GM19438 (cell line): Measurements from ENCODE around the gene TMEM191C.
A peak's percentile ranks its signal among the peaks of the same experiment; 100 is the strongest.
"Not testable (repeated sequence)": the region's sequence is repeated elsewhere in the genome, so short reads cannot be mapped to it uniquely, and the experiment has no call there.

Experiments
- ATAC-seq: cut with Tn5 transposase; IDR thresholded peaks from one replicate; pipeline ENCODE4 v1.9.1; 2021; ENCODE audit warnings: low read depth; ENCODE audit not compliant: unreplicated experiment

The TMEM191C gene

DNA sequence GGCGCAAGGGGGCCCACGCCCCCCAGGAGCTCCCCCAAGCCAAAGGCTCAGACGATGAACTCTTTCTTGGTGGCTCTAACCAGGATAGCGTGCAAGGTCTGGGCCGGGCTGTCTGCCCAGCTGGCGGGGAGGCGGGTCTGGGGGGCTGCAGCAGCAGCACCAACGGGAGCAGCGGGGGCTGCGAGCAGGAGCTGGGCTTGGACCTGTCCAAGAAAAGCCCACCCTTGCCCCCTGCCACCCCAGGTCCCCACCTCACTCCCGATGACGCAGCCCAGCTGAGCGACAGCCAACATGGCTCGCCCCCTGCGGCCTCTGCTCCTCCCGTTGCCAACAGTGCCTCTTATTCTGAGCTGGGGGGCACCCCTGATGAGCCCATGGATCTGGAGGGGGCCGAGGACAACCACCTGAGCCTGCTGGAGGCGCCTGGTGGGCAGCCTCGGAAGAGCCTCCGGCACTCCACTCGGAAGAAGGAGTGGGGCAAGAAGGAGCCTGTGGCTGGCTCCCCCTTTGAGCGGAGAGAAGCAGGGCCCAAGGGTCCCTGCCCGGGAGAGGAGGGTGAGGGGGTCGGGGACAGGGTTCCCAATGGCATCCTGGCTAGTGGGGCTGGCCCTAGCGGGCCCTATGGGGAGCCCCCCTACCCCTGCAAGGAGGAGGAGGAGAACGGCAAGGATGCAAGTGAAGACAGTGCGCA is 21.6 kb upstream of the TMEM191C start:
- ATAC-seq, result no peak

- no peak for ATAC-seq
These were observed 20.9 kb upstream of the TMEM191C start for GRCh38 chr22:21446128-21446826.

DNA sequence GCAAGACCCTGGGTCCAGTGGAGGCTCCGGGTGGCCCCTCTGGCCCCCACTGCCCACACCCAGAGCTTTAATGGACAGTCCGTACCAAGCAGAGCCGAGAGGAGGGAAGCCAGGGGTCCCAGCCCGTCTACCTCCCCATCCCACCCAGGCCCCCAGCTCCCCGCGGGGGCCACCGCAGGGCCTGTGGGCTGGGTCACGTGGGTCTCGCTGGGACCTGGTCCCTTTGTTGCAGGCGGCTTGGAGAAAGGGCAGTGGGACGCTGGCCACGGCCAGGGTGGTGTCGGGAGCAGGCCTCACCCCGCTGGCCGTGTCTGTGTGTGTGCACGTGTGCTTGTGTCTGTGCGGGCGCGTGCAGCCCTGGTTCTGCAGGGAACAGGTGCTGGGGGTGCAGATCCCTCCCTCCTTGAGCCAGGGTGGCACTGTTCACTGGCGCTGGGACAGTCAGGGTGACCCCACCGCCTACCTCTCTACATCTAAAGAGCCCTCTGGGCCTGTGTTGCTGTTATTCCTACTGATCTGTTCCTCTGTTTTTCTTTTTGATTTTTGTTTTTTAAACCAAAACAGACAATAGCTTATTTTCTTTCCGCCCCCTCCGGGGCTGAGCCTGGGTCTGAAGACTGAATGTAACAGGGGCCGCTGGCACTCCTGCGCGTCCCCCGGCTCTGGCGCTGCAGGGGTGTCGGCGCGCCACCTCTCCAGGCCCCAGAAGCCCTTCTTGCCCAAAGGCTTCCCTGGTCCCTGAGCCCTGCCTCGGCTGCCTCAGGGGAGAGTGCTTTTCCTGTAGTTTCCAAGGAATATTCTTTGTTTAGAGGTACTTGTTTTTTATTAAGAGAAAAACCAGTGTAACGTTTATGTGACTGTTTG is 20.1 kb upstream of the TMEM191C start:
- no peak for ATAC-seq

- ATAC-seq, result no peak
These were observed 19.3 kb upstream of the TMEM191C start for GRCh38 chr22:21447694-21448402.

- ATAC-seq, result no peak
These were observed 18.4 kb upstream of the TMEM191C start for GRCh38 chr22:21448627-21449416.

- ATAC-seq, result no peak
These were observed 17.5 kb upstream of the TMEM191C start for GRCh38 chr22:21449531-21450319.

GRCh38 chr22:21450320-21450831 is 16.8 kb upstream of the TMEM191C start:
- no peak for ATAC-seq

DNA sequence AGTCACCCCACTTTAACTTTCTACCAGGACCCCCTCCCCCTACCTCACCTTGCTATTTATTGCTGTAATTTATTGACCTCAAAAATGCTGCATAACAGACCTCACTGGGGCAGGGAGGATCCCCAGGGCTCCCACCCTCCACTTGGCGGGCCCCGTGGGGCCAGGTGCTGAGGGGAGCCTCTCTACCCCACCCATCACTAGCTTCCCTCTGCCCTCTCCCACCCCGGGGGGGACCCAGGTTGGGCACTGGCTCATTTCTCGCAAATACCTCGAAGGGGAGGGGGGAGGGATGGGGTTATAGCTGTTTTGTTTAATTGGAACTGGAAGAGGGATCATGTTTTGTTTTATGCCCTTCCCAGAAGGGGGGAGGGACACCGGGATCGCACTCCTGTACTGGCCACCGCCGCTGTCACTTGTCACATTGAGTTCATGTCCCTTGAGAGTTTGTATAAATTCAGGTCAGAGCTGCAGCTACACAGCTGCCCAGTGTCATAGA is 16.3 kb upstream of the TMEM191C start:
- no peak for ATAC-seq

- ATAC-seq, result no peak
These were observed 15.4 kb upstream of the TMEM191C start for GRCh38 chr22:21451545-21452520.

DNA sequence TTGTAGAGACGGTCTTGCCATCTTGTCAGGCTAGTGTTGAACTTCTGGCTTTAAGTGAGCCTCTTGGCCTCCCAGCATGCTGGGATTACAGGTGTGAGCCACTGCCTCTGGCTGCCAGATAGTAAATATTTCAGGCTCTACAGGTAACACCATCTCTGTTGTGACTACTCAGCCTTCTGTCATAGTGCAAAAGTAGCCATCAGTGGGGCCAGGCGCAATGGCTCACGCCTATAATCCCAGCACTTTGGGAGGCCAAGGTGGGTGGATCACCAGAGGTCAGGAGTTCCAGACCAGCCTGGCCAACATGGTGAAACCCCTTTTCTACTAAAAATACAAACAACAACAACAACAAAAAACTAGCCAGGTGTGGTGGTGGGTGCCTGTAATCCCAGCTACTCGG is 14.5 kb upstream of the TMEM191C start:
- not testable (repeated sequence) for ATAC-seq

GRCh38 chr22:21454998-21455333 is 12.2 kb upstream of the TMEM191C start:
- ATAC-seq, result not testable (repeated sequence)

DNA sequence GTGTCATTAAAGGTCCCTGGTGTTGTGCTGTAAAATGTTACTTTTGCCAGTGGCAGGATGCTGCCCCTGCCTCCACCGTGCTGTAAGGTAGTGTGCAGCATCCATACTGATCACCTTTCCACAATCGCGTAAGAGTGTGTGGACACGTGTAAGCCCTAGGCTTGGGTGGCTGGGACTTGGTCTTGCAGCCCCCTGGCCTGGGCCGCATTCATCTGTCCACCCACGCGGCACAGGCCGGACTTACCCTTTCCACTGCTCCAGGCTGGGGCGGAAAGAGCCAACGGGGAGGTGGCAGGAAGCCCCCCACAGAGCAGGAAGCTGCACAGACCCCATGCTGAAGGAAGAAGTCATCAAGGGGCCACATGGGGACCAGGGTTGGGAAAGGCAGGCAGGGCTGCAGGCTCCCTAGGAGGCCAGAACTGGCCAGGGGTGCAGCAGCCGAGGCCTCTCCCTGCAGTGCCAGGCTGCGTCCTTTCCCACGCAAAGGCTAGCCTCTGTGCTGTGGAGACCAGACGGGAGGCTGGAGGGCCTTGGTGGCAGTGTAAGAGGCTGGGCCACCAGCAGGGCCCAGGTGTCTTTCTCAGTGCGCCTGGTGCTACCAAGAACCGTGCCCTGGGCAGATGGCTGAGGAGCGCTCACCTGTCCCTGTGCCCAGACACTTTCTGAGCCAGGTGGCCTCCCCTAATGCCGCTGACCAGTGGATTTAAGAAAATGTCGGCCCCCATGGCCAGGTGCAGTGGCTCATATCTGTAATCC is 11.7 kb upstream of the TMEM191C start:
- no peak for ATAC-seq

DNA sequence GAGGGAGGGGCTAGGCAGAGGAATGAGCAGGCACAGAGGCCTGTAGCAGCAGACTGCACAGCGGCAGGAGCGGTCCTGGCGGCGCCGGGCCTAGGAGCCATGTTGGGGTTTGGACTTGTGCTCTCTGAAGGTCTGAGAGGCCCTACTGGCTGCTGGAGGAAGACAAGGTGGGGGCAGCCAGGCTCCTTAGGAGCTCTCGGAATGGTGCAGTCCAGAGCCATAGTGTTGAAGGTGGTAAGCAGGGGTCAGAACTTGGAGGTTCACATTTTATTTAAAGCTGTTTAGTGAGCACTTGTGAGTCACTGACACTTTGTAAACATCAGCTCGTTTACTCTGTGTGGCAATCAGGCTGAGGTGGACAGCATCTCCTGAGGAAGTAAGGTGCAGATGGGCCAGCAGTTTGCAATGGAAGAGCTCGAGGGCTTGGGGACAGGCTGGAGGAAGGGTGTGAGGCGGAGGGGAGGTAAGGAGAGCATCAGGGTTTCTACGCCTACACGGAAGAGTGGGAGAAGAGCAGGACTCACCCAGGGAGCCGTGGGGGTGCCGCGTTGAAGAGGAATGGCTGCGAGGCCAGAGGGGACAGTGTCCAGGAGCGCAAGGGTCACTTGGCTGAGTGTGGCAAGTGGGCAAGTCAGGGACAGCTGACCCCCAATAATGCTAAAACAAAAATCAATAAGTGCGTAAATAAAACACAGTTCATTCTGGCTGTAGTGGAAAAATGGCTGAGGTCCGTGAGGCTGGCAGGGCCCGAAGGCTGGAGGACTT is 10.0 kb upstream of the TMEM191C start:
- no peak for ATAC-seq

- not testable (repeated sequence) for ATAC-seq
These were observed 4.5 kb upstream of the TMEM191C start for GRCh38 chr22:21462672-21463071.

GRCh38 chr22:21468194-21469096 is 1.3 kb downstream of the TMEM191C start:
- ATAC-seq, result peak; percentile 86
